Motor neuron (in vitro differentiated cells): ENCODE measurements around the gene CDYL2. TPM values are rescaled to one million over a fixed set of nuclear protein-coding genes. Genes with fewer than 3 reads are reported as not detected.
A peak's percentile ranks its signal among the peaks of the same experiment; 100 is the strongest.

Source experiments
- ATAC-seq, 8 experiments: fragments of 200-7000 bp; cut with Tn5 transposase; replicated peaks in 6 of 8; 2 replicates each; pipeline ENCODE4 v1.8.0; 2021; ENCODE audit warnings: mild to moderate bottlenecking in 8 of 8, moderate library complexity in 8 of 8
- H3K27ac ChIP-seq, 2 donors: fragments of 250-450 bp; sonication (Bioruptor Pico); 2 replicates each; pipeline ENCODE4 v1.9.0; 2021; ENCODE audit warnings: antibody characterized with exemption in 2 of 2, mild to moderate bottlenecking in 2 of 2, moderate library complexity in 1 of 2
- H3K4me1 ChIP-seq, 2 donors: fragments of 250-450 bp; sonication (Bioruptor Pico); replicated peaks in 1 of 2; 2 replicates each; pipeline ENCODE4 v1.6.1; 2021; ENCODE audit warnings: antibody characterized with exemption in 2 of 2, mild to moderate bottlenecking in 2 of 2, moderate library complexity in 1 of 2
- H3K4me3 ChIP-seq, 5 donors: fragments of 250-450 bp; sonication (Bioruptor Pico); 2 replicates each; pipeline ENCODE4 v1.9.0; 2021; ENCODE audit warnings: antibody characterized with exemption in 5 of 5, mild to moderate bottlenecking in 5 of 5, moderate library complexity in 4 of 5
- WGBS, 10 experiments: fragments of 450-650 bp; shearing (Covaris generic); methylation state at CpG; one replicate each; pipeline ENCODE4 v1.0.0; 2022; 5-methylcytosine and 5-hydroxymethylcytosine counted together
- in situ Hi-C, 9 experiments: fragments of 400-800 bp; cut with MboI; loops; one replicate each; pipeline ENCODE4 v1.15.0; 2021; ENCODE audit warnings: low sequenced_read_pairs in 9 of 9, low pct_unique_long_range_greater_than_20kb in 2 of 9; ENCODE audit not compliant: unreplicated experiment in 9 of 9
- total RNA-seq, 8 experiments: library from RNA; unstranded; fragments of 300-600 nt; gene quantifications; 2 replicates each; pipeline versions ENCODE4 v1.2.3 to v1.2.4, GENCODE V29; 2022

CDYL2 gene
- total RNA-seq, 8 experiments from 2014 or later, result 0.45 to 11.0 (median 4.2) TPM

DNA sequence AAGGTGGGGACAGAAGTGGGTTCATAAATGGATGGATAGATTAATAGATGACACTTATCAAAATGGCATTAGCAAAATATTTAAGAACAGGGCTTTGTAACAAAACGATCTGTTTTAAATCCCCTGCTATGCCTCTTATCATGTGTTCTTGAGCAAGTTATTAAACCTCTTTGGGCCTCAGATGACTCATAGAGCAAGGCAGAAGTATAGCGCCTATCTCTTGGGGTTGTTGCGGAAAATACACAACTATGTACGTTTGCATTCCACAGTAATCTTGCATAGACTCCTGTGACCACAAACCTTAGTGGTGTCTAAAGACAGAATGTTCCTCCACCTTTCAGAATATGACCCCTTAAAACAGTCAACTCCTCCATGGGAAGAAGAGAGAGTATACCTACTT is 116.8 kb downstream of the CDYL2 start:
- WGBS, 10 experiments, result 57 to 100% (median 80%) methylated on average over 1 to 4 of the region's 4 CpGs; no CpG with 5 or more reads in 3 of the 10 experiments
- in situ Hi-C loops, result no loop called here
- ATAC-seq, result no peak
- Histone ChIP-seq H3K27ac (no peak overlapping the region), H3K4me3 (no peak overlapping the region), H3K4me1 (no peaks in the 10 kb centered on the region)

DNA sequence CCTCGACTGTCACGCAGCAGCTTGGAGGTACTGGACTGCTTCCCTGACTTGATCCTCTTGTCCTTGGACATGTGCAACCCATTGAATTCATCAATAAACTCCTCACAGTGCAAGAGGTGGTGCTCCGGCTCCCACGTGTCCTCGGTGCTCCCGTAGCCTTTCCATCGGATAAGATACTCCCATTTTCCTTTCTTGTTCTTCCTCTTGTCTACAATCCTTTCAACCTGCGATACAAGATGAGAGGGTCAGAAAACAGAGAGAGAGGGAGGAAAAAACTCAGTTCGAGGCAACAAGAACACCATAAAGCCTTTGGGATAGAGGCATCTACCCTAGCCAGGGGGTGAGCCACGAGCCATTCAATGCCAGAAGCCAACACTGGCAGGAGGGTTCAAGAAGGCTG is 119.5 kb downstream of the CDYL2 start:
- Histone ChIP-seq H3K27ac (no peak overlapping the region), H3K4me3 (no peak overlapping the region), H3K4me1 (no peaks in the 10 kb centered on the region)
- in situ Hi-C loops, result no loop called here
- ATAC-seq, result no peak
- 39 to 100% (median 75%) methylated on average over 1 to 6 of the region's 10 CpGs; no CpG with 5 or more reads in 4 of the 10 experiments for WGBS, 10 experiments

DNA sequence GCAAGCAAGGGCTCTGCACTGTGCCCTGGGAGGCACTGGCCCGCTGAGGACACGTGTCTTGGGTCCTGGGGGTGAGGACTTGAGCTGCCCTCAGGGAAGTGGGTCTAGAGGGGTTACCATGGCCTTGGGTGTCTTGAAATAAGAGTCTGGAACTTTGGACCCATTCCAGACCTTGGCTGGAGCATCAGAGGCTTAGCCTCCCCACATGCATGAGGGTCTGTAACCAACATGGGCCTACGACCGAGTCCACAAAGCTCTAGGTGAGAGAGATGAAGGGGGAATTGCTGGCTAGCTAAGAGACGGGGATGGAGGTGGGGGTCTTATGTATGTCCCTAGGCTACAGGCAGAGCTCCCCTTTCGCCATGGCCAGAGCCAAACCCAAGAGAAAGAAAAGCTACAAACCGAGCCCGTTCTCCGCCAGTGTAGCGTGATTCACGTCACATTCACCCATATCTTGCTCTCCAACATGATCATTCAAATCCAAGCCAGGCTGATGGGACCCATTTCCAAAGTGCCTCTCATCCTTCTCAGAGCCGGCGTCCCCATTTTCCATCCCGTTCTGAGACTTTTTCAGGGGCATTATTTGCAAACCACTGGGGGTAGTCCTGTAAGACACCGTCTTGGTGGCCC is 120.1 kb downstream of the CDYL2 start:
- no peaks in the 10 kb centered on the region for H3K4me1 ChIP-seq
- ATAC-seq, result no peak
- H3K4me3 ChIP-seq, result no peak overlapping the region
- in situ Hi-C loops, result no loop called here
- H3K27ac ChIP-seq, result no peak overlapping the region
- 60 to 100% (median 87%) methylated on average over 1 to 7 of the region's 15 CpGs; no CpG with 5 or more reads in 3 of the 10 experiments for WGBS, 10 experiments

DNA sequence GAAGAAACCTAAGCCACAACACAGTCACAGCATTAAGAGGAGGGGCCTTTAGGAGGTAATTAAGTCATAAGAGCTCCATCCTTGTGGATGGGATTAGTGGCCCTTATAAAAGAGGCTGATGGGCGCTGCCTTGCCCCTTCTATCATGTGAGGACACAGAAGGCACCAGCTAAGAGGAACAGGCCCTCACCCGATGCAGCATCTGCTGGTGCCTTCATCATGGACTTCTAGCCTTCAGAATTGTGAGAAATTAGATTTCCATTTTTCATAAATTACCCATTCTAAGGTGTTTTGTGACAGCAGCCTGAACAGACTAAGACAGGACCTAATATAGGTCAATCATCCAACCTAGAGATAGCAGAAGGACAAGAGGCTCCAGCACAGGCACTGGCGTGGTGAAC is 120.8 kb downstream of the CDYL2 start:
- ATAC-seq, result no peak
- in situ Hi-C loops, result no loop called here
- Histone ChIP-seq H3K4me3 (no peak overlapping the region), H3K4me1 (no peaks in the 10 kb centered on the region), H3K27ac (no peak overlapping the region)
- 80 to 100% (median 89%) methylated on average over 1 to 2 of the region's 3 CpGs; no CpG with 5 or more reads in 4 of the 10 experiments for WGBS, 10 experiments

DNA sequence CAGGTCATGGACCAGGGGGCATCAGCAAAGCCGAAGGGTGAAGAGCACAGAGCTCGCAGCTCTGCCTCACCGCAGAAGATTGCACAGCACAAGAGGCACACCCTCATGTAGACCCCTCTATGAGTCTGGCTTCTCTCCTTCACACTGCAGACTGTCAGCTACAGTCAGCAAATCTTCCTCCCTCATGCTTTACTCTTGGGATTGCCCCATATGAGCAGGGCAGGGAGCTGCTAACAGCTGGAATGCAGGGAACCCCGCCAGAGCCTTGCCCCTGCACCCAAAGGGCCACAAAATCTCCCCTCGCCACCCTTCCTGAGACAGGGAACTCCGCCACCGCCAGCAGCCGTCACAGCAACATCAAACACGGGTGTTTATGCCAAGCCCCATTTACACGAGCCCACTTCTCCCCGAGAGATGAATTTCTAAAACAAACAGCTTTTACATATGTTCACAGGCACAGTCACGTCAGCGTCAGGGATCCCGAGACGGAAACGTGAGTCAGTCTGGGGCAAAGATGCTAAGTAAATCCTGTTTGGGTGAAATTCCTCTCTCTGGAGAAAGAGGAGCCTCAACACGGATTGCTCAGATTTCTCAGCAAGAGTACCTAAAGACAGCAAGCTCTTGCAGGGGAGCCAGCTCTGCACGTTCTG is 121.9 kb downstream of the CDYL2 start:
- Histone ChIP-seq H3K4me3 (no peak overlapping the region), H3K27ac (no peak overlapping the region), H3K4me1 (no peaks in the 10 kb centered on the region)
- in situ Hi-C loops, result no loop called here
- WGBS, 10 experiments, result 10 to 85% (median 77%) methylated on average over 2 to 11 of the region's 18 CpGs; no CpG with 5 or more reads in 4 of the 10 experiments
- ATAC-seq, result peak in 2 of 8 experiments; percentile 89 to 94

DNA sequence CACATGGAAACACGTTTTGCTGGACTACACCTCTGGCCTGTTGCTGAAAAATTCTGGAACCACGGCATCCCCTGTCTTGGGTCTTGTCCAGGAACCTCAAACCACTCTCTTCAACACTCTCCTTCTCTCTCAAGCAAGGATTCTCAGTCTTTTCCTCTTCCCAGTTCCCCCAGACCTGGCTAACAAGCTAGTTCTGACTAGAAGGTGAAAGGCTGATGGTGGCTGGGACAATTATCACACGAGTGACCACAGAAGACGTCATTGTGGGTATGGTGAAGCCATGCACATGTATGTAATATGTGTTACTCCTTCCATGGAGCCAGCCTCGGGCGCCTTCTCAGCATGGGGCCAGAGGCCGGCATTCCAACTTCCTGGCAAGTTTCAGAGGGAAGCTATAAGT is 123.0 kb downstream of the CDYL2 start:
- Histone ChIP-seq H3K4me1 (no peaks in the 10 kb centered on the region), H3K27ac (no peak overlapping the region), H3K4me3 (no peak overlapping the region)
- in situ Hi-C loops, result no loop called here
- no peak for ATAC-seq
- WGBS, 10 experiments, result 38 to 100% (median 78%) methylated on average over 1 to 6 of the region's 7 CpGs; no CpG with 5 or more reads in 2 of the 10 experiments

DNA sequence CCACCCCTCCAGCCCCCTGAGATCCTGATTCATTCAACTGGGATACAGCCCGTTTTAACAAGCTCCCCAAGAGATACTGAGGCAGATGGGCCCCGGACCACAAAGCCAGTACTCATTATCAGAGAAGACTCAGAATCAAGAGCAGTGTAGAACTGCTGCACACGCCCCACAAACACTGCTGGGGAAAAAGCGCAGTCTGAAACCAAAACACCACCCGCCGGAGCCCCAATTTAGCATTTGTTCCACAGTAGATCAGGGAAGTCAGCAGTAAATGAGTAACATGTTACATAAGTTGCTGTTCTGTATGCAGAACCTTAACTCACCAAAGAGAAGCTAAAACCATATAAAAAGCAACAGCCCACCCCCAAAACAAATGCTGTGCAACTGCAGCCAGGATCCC is 123.6 kb downstream of the CDYL2 start:
- no peaks in the 10 kb centered on the region for H3K4me1 ChIP-seq
- 40 to 100% (median 100%) methylated on average over 1 to 4 of the region's 6 CpGs; no CpG with 5 or more reads in 5 of the 10 experiments for WGBS, 10 experiments
- no peak overlapping the region for H3K4me3 ChIP-seq
- ATAC-seq, result no peak
- H3K27ac ChIP-seq, result no peak overlapping the region
- in situ Hi-C loops, result no loop called here

DNA sequence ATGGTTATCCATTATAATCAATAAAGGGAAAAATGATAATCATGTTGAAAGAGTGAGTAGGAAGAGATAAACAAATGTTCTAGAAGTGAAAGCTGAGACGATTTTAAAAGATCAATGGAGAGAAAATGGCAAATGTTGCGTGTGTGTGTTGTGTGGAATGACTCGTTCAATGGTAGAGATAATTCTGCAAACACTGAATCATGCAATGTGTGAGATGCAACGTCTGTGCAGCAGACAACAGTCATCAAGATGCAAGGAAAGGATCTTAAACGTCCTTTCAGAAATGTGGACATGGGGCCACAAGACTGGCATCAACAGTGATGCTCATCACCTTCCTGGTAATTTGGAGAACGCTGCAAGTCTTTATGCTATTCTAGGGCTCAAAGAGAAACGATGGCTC is 124.4 kb downstream of the CDYL2 start:
- no peak overlapping the region for H3K4me3 ChIP-seq
- H3K27ac ChIP-seq, result no peak overlapping the region
- no peaks in the 10 kb centered on the region for H3K4me1 ChIP-seq
- 42 to 100% (median 77%) methylated on average over 2 to 7 of the region's 7 CpGs for WGBS, 10 experiments
- no peak for ATAC-seq
- in situ Hi-C loops, result no loop called here

DNA sequence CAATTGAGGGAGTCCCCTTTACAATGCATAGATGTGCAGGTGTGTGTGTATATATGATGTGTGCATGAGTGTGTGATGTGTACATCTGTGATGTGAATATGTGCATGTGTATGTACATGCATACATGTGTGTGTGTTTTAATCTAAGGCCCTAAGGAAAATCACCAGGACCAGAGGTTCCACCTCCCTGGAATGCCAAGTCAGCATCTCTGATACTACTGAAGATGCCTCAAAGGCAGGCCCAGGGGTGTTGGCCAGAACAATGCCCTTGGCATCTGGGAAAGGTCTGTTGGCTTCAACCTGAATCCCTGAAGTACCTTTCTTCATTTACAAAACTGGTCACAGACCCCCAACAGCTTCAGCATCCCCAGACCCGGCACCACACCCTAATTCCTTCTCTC is 129.5 kb downstream of the CDYL2 start:
- in situ Hi-C loops, result loop anchor here in 1 of 9 experiments (25.0 kb wide), 1 partner anchor 87 kb away; no protein-coding TSS in a partner anchor

DNA sequence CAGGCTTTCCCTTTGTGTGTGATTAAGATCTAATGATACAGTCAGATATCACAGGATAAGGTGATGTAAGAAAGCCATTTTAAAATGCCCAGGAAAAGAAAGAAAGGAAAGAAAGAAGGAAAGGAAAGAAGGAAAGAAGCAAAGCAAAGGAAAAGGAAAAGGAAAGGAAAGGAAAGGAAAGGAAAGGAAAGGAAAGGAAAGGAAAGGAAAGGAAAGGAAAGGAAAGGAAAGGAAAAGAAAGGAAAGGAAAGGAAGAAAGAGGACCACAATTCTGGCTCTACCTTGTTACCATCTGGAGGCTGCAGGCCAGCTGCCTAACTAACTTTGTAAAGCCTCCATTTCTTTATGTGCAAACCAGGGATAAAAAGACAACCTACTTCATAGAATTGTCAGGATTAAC is 132.0 kb downstream of the CDYL2 start:
- H3K4me3 ChIP-seq, result no peak overlapping the region
- no peak overlapping the region for H3K27ac ChIP-seq
- no peak for ATAC-seq
- in situ Hi-C loops, result loop anchor here in 1 of 9 experiments (25.0 kb wide), 1 partner anchor 90 kb away; no protein-coding TSS in a partner anchor
- peaks cover 0 to 6% of the 10 kb centered on the region in 2 donors for H3K4me1 ChIP-seq

More for the DNA sequence above, 129.5 kb downstream of the CDYL2 start:
- ATAC-seq, result no peak
- Histone ChIP-seq H3K27ac (no peak overlapping the region), H3K4me3 (no peak overlapping the region), H3K4me1 (peaks cover 0 to 6% of the 10 kb centered on the region in 2 donors)
- WGBS, 10 experiments, result 100% methylated on average over 1 of the region's 1 CpG; no CpG with 5 or more reads in 8 of the 10 experiments

DNA sequence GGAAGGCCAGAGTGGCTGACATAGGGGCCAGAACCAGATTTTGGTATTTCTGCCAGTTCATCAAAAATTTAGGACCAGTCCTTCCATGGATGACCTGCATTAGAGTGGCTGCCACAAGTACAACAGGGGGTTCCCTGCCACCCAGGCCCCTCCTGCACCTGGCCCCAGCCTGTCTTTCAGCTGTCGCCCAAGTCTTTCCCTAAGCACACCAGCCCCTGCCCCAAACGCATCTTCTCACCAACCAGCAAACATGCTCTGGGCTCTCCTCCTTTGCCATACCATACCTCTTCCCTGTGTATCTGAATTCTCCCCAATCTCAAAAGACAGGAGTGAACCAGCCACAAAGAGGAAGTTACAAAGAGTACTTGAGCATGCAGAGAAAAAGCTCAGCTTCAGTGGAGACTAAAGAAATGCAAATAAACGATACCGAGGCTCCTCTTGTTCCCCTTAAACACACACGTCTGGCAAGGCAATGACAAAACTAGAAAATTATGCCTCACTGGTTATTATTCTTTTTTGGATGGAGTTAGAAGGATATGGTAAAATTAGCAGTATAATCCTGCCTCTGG is 133.0 kb downstream of the CDYL2 start:
- H3K4me1 ChIP-seq, result peaks cover 0 to 6% of the 10 kb centered on the region in 2 donors
- H3K4me3 ChIP-seq, result no peak overlapping the region
- no peak overlapping the region for H3K27ac ChIP-seq
- 23 to 83% (median 40%) methylated on average over 1 to 5 of the region's 5 CpGs; no CpG with 5 or more reads in 4 of the 10 experiments for WGBS, 10 experiments
- in situ Hi-C loops, result loop anchor here in 1 of 9 experiments (25.0 kb wide), 1 partner anchor 91 kb away; no protein-coding TSS in a partner anchor
- no peak for ATAC-seq

DNA sequence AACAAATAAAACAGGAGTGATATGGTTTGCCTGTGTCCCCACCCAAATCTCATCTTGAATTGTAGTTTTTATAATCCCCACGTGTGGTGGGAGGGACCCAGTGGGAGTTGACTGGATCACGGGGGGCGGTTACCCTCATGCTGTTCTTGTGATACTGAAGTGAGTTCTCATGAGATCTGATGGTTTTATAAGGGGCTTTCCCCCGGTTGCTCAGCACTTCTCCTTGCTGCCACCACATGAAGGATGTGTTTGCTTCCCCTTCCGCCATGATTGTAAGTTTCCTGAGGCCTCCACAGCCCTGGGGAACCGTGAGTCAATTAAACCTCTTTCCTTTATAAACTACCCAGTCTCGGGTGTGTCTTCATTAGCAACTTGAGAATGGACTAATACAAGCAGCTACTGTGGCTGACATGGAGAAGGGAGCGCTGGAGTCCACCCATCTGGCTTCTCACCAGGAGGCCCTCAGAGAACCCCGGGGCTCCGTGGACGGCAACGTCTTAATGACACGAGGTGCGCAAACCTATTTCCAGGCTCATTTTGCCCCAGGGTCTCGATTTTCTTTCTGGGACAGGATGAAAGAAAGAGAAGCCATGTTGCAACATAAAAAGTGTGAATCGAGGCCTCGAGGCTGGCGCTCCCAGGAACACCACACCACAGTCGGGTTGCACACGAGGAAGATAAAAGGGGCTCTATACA is 134.1 kb downstream of the CDYL2 start:
- in situ Hi-C loops, result loop anchor here in 1 of 9 experiments (25.0 kb wide), 1 partner anchor 92 kb away; no protein-coding TSS in a partner anchor
- Histone ChIP-seq H3K4me1 (peaks cover 0 to 6% of the 10 kb centered on the region in 2 donors), H3K27ac (no peak overlapping the region), H3K4me3 (no peak overlapping the region)
- 0 to 100% (median 89%) methylated on average over 1 to 15 of the region's 20 CpGs; no CpG with 5 or more reads in 3 of the 10 experiments for WGBS, 10 experiments
- ATAC-seq, result no peak

DNA sequence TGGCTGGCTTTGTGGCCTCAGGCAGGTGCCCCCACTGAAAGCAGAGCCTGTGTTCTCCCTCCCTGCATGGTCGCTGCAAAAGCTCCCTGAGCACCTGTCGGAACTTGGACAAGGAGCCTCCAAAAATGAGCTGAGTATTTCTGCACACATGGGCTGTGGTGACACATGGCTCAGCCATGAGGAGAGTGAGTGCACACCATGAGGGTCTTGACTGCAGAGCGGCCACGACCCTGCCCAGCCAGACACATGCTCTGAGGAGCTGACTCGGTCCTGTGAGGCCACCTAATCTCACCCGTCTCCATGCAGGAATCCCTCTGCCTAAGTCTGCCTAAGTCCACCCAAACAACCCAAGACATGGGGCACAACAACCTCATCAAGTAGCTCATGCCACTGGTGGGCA is 134.7 kb downstream of the CDYL2 start:
- Histone ChIP-seq H3K27ac (no peak overlapping the region), H3K4me1 (peaks cover 0 to 6% of the 10 kb centered on the region in 2 donors), H3K4me3 (no peak overlapping the region)
- WGBS, 10 experiments, result 92 to 100% (median 100%) methylated on average over 1 to 6 of the region's 6 CpGs; no CpG with 5 or more reads in 7 of the 10 experiments
- in situ Hi-C loops, result loop anchor here in 1 of 9 experiments (25.0 kb wide), 1 partner anchor 93 kb away; no protein-coding TSS in a partner anchor
- no peak for ATAC-seq
